Measurements from ENCODE around the gene HIPK4.
A peak's percentile ranks its signal among the peaks of the same experiment; 100 is the strongest.
"Not testable (repeated sequence)": the region's sequence is repeated elsewhere in the genome, so short reads cannot be mapped to it uniquely, and the experiment has no call there.

The HIPK4 gene

GRCh38 chr19:40390084-40390742 lies at the start of gene HIPK4:
TSS of gene HIPK4 (minus strand) at chr19:40390181. CDS start at chr19:40389902, 279 bp downstream.
- no peak for DNase-seq (ENCODE audit: low read depth)

- DNase-seq (ENCODE audit: low read depth), result no peak
These were observed 48.3 kb upstream of the HIPK4 start for GRCh38 chr19:40438284-40438683.

GRCh38 chr19:40433391-40434216 lies 43.6 kb upstream of the HIPK4 start:
- DNase-seq (ENCODE audit: low read depth), result peak; percentile 89

GRCh38 chr19:40432760-40433159 lies 42.8 kb upstream of the HIPK4 start:
- DNase-seq (ENCODE audit: low read depth), result not testable (repeated sequence)

DNA sequence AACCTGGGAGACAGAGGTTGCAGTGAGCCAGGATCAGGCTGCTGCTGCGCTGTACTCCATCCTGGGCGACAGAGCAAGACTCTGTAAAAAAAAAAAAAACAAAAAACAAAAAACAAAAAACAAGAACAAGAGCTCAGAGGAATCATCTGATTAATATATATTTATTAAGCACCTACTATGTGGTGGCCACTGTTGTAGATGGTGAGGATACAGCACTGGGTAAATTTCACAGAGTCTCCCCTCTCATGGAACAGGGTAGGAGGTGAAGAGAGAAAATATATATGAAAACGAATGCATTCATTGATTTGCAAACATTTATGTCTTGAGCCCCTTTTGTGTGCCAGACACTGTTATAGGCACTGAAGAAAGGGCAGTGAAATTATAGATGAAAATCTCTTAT lies 41.7 kb upstream of the HIPK4 start:
- DNase-seq (ENCODE audit: low read depth), result no peak

- not testable (repeated sequence) for DNase-seq (ENCODE audit: low read depth)
These were observed 40.3 kb upstream of the HIPK4 start for GRCh38 chr19:40430242-40430641.

- not testable (repeated sequence) for DNase-seq (ENCODE audit: low read depth)
These were observed 38.2 kb upstream of the HIPK4 start for GRCh38 chr19:40428197-40428596.

DNA sequence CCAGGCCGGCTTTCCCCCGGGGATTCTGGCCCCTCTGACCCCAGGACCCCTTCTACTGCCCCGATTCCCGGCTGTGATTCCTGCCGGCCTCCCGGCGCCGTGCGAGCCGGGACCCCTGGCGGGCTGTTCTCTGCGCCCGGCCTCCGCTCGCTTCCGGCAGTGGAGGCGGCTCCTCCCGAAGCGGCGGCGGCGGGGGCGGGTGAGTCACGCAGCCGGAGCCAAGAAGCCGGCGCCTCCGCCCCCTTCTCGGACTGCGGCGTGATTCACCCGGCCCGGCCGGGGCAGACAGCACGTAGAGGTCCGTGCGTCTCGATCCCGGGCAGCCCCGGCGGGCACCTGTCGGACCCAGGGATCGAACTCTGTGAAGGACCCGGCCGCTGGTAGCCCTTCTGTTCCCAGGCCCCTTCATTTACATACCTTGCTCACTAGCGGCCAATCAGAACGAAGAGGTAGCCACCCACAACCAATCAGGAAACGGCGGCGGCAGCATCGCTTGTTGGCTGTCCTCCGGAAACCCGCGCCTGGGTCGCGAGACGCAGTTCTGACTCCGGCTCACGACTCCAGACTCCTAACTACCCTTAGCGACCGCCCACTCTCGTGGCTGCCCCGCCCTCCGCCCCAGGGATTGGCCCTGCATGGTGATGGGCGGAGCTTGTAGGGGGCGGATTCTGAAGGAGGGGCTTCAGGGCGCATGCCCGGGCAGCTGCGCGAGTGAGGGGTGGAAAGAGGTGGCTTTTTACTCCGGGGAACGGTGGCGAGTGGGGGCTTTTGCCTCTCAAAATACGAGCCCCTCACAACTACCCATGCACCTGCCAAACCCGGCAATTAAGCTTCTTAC lies 35.7 kb upstream of the HIPK4 start, which contains the start of gene SERTAD1:
TSS of gene SERTAD1 (minus strand) at position 543 of the 838 bp plus-strand sequence. CDS start 2,446 bp downstream, outside the sequence.
- peak; percentile 98 for DNase-seq (ENCODE audit: low read depth)

DNA sequence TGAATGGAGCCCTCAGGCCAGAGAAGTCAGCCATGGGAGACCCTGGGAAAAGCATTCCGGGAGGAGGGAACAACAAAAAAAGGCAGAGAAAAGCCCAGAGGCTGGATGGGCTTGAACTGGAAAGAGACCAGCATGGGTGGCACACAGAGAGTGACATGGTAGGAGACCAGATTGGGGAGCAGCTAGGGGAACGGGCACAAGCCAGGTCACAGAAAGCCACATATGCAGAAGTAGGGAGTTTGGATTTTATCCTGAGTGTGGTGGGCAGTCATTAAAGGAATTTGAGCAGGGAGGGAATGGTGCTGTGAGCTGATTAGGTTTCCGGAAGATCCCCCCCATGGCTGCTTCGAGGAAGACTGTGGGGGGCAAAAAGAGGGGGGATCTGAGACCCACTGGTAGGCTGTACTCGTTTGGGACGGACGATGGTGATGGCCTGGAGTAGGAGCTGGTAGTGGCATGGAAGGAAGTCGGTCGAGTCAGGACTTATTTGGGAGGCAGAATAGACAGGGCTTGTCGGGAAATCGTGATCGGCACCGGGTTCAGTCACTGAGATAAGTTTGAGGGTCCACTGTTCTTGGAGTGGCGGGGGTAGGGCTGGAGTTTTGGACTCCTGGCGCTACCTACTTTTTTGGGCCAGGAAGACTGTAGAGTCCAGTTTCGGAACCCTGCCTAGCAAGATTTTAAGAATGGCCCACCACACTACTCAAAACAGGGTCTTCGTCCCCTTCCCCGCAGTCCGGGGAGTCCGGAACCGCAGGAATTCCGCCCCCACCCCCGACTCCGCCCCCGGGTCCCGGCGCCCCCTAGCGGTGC lies 34.9 kb upstream of the HIPK4 start:
- DNase-seq (ENCODE audit: low read depth), result no peak

DNA sequence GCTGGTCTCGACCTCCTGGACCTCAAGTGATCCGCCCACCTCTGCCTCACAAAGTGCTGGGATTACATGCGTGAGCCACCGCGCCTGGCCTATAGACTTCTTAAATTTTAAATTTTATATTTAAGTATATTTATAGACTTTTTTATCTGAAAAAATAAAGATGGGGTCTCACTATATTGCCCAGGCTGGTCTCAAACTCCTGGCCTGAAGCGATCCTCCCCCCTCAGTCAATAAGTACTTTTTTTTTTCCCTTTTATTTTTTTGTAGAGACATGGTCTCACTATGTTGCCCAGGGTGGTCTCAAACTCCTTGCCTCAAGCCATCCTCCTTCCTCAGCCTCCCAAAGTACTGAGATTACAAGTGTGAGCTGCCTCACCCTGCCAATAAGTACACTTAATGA lies 34.0 kb upstream of the HIPK4 start:
- no peak for DNase-seq (ENCODE audit: low read depth)

DNA sequence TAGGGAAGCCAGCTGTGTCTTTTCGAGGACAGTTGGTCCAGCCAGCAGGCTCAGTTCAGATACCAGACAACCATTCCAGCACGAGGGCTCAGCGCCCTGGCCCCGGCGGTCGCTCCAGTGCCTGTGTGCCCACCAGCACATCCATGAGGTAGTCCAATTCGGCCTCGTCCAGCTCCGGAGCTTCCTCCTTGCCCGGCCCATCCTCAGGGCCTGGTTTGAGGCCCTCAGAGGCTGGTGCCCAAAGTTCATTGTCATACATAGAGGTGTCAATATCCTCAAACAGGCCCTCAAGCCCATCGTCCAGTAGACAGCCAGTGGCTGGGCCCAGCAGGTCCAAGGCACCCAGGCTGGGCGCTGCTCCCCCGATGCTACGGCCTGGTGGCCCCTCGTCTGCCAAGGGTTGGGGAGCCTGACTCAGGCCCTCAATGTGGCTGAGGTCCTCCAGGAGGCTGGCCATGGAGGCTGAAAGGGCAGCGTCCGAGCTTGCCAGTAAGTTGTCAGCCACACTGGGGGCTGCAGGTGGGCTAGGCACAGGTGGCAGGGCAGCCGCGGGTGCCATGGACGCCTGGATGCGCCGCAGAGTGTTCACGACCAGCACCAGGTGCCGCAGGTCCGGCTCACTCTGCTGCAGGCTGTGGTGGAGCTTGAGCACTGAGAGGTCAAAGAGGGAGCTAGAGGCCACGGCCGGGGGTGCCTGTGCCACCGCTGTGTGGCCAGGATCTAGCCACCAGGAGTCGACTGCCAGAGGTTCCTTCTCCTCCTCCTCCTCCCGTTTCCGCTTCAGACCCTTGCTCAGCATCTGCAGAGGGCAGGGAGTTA lies 33.0 kb upstream of the HIPK4 start:
- DNase-seq (ENCODE audit: low read depth), result no peak

GRCh38 chr19:40421993-40422747 lies 32.2 kb upstream of the HIPK4 start:
- no peak for DNase-seq (ENCODE audit: low read depth)

DNA sequence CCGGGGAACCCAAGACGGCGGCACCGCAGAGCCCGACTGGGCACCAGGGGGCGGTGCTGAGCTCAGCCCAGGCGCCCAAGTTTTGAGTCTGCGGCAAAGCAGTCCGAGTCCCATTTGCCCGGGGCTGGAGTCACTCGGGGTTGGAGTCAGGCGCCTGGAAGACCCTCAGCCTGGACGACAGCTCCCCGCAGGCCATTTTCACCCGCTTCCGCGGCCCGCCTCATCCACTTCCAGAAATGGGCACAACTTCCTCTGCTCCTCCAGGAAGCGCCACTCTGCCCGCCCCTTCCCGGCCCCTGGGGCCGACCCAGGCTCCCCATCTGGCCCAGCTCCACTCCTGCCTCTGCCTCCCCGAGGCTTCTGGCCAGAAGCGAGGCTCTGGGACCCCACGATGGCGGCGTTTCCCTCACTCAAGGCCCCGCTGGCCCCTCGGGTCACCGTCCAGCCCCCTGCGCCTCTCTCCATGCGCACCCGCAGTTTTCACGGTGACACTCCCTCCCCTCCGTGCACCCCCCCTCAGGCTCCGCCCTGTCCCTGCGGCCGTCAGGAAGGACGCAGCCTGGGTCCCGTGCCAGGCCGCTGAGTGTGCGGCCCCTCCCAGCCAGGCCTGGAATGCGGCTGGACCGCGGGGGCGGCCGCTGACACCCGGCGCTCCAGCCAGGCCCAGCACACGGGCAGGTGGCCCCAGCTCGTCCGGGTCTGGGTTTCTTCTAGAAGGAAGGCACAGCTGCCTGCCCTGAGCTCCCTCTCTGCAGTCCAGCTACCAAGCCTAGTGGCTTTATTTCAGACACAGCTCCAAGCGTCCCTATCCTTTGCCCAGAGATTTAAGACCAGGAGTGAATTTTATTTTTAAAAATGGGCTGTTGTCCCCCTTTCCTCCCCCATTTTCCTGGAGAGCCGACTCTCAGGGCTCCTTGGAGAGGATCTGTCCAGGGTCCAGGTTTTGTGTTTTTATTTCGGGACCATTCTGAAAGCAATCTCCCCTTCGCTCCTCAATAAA lies 31.1 kb upstream of the HIPK4 start:
- peak; percentile 85 for DNase-seq (ENCODE audit: low read depth)

DNA sequence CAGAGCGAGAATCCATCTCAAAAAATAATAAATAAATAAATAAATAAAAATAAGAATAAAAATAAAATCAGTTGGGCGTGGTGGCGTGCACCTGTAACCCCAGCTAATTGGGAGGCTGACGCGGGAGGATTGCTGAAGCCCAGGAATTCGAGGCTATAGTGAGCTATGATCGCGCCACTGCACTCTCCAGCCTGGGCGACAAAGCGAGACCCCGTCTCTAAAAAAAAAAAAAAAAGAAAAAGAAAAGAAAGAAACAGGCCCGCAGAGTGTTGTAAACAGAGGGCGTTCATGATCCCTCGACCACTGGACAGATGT lies 30.4 kb upstream of the HIPK4 start:
- DNase-seq (ENCODE audit: low read depth), result no peak

DNA sequence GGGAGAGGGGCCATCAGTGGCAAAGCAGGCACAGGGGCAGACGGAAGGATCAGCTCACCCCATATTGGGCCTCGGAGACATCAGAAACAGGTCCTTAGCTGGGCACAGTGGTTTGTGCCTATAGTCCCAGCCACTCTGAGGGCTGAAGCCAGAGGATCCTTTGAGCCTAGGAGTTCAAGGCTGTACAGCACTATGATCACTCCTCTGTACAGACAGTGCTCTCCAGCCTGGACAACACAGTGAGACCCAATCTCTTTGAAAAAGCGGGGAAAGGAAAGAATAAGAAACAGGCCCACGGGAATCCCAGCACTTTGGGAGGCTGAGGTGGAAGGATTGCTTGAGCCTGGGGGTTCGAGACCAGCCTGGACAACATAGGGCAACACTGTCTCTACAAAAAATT lies 29.8 kb upstream of the HIPK4 start:
- DNase-seq (ENCODE audit: low read depth), result no peak

DNA sequence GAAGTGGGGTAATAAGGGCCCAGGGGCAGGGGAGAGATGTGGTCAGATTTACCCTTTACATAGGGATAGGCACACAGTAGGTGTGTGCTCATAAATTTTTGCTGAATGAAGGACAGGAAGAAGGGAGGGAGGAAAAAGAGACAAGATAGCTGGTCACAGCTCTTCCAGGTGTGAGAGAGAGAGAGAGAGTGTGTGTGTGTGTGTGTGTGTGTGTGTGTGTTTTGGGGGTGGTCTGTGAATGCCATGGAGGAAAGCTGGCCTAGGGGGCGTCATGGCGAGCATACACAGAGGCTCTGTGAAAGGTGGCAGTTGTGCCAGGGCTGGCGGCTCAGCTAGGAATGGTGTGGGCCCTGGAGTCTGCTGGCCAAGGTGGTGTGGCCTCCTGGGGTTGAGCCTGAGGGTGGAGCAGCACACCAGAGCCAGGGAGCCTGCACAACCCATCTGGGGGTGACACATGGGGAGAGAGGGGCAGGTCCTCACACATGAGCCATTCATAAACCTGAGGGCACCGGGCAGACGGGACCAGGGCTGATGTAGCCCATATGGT lies 29.2 kb upstream of the HIPK4 start:
- no peak for DNase-seq (ENCODE audit: low read depth)

GRCh38 chr19:40418040-40418439 lies 28.1 kb upstream of the HIPK4 start:
- no peak for DNase-seq (ENCODE audit: low read depth)

GRCh38 chr19:40417643-40417981 lies 27.6 kb upstream of the HIPK4 start:
- no peak for DNase-seq (ENCODE audit: low read depth)

Data from stromal cell of bone marrow (primary cell).